Measurements from ENCODE around the gene GNPDA1. TPM values are rescaled to one million over a fixed set of nuclear protein-coding genes. Genes with fewer than 3 reads are reported as not detected.

GNPDA1 gene
- total and polyA plus RNA-seq, 10 of the 15 experiments (the other 5 are each of a cell fraction or from before 2014, with no cell fraction given): 1.0 to 11.9 (median 3.9) TPM

DNA sequence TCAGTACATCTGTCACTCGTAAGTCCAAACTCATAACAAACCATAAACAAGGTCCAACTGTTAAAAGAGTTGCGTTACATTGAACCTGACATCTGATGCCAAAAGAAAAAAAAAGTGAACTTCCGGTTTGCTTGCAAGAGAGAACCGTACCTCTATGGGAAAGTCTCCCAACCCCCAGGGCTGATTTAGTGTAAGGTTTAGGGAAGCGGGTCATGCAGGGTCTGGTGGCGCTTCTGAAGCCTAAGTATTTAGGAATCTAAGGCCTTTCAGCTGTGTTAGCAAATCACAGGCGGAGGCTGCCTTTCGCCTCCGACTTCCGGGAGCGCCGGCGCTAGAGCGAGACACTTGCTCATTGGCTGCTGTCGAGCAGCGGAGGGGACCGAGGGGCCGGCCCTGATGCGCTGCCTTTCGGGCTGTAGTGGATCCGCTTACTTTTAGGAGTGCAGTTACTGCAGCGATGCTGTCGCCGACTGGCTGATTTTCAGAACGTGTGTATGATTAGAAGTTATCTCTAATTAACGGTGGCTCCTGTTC is 12.0 kb upstream of the GNPDA1 start (continued):
- TF ChIP-seq, protein P1, sequence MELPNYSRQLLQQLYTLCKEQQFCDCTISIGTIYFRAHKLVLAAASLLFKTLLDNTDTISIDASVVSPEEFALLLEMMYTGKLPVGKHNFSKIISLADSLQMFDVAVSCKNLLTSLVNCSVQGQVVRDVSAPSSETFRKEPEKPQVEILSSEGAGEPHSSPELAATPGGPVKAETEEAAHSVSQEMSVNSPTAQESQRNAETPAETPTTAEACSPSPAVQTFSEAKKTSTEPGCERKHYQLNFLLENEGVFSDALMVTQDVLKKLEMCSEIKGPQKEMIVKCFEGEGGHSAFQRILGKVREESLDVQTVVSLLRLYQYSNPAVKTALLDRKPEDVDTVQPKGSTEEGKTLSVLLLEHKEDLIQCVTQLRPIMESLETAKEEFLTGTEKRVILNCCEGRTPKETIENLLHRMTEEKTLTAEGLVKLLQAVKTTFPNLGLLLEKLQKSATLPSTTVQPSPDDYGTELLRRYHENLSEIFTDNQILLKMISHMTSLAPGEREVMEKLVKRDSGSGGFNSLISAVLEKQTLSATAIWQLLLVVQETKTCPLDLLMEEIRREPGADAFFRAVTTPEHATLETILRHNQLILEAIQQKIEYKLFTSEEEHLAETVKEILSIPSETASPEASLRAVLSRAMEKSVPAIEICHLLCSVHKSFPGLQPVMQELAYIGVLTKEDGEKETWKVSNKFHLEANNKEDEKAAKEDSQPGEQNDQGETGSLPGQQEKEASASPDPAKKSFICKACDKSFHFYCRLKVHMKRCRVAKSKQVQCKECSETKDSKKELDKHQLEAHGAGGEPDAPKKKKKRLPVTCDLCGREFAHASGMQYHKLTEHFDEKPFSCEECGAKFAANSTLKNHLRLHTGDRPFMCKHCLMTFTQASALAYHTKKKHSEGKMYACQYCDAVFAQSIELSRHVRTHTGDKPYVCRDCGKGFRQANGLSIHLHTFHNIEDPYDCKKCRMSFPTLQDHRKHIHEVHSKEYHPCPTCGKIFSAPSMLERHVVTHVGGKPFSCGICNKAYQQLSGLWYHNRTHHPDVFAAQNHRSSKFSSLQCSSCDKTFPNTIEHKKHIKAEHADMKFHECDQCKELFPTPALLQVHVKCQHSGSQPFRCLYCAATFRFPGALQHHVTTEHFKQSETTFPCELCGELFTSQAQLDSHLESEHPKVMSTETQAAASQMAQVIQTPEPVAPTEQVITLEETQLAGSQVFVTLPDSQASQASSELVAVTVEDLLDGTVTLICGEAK (IDR thresholded peaks at IDR 0.05; ENCODE audit: borderline replicate concordance): peak; percentile 76; the same call in 1 of the 2 replicates
- TF ChIP-seq ZNF384 (IDR thresholded peaks at IDR 0.05; ENCODE audit: borderline replicate concordance, low read depth, low read length) (peak; percentile 75), NFYB (IDR thresholded peaks at IDR 0.05; ENCODE audit: insufficient read depth, low read depth, low read length) (peak; percentile 44; the same call in 1 of the 2 replicates), CREM (IDR thresholded peaks at IDR 0.05; ENCODE audit: low read depth) (no peak), TBL1XR1 (IDR thresholded peaks at IDR 0.05; ENCODE audit: low read depth, low read length) (no peak), POLR2AphosphoS5 (IDR thresholded peaks at IDR 0.05; ENCODE audit: low read length) (peak; percentile 45; the same call in 1 of the 2 replicates), CHD1 (IDR thresholded peaks at IDR 0.05; ENCODE audit: low read depth, low read length) (no peak), RUNX3 (IDR thresholded peaks at IDR 0.05; ENCODE audit: low read length) (no peak), TAF1 (IDR thresholded peaks at IDR 0.05; ENCODE audit: borderline replicate concordance, low read depth, low read length) (0 out of 2 replicates have a peak, but pooled peaks have one; percentile 25)
- TF ChIP-seq, protein P2, sequence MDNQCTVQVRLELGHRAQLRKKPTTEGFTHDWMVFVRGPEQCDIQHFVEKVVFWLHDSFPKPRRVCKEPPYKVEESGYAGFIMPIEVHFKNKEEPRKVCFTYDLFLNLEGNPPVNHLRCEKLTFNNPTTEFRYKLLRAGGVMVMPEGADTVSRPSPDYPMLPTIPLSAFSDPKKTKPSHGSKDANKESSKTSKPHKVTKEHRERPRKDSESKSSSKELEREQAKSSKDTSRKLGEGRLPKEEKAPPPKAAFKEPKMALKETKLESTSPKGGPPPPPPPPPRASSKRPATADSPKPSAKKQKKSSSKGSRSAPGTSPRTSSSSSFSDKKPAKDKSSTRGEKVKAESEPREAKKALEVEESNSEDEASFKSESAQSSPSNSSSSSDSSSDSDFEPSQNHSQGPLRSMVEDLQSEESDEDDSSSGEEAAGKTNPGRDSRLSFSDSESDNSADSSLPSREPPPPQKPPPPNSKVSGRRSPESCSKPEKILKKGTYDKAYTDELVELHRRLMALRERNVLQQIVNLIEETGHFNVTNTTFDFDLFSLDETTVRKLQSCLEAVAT (IDR thresholded peaks at IDR 0.05): no peak
- TF ChIP-seq, protein P3, sequence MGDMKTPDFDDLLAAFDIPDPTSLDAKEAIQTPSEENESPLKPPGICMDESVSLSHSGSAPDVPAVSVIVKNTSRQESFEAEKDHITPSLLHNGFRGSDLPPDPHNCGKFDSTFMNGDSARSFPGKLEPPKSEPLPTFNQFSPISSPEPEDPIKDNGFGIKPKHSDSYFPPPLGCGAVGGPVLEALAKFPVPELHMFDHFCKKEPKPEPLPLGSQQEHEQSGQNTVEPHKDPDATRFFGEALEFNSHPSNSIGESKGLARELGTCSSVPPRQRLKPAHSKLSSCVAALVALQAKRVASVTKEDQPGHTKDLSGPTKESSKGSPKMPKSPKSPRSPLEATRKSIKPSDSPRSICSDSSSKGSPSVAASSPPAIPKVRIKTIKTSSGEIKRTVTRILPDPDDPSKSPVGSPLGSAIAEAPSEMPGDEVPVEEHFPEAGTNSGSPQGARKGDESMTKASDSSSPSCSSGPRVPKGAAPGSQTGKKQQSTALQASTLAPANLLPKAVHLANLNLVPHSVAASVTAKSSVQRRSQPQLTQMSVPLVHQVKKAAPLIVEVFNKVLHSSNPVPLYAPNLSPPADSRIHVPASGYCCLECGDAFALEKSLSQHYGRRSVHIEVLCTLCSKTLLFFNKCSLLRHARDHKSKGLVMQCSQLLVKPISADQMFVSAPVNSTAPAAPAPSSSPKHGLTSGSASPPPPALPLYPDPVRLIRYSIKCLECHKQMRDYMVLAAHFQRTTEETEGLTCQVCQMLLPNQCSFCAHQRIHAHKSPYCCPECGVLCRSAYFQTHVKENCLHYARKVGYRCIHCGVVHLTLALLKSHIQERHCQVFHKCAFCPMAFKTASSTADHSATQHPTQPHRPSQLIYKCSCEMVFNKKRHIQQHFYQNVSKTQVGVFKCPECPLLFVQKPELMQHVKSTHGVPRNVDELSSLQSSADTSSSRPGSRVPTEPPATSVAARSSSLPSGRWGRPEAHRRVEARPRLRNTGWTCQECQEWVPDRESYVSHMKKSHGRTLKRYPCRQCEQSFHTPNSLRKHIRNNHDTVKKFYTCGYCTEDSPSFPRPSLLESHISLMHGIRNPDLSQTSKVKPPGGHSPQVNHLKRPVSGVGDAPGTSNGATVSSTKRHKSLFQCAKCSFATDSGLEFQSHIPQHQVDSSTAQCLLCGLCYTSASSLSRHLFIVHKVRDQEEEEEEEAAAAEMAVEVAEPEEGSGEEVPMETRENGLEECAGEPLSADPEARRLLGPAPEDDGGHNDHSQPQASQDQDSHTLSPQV (IDR thresholded peaks at IDR 0.05): no peak

Data from GM12878 (cell line).